K562 (cell line): ENCODE data around the gene FXYD3. TPM values are rescaled to one million over a fixed set of nuclear protein-coding genes. Genes with fewer than 3 reads are reported as not detected.
A peak's percentile ranks its signal among the peaks of the same experiment; 100 is the strongest.

ENCODE experiments used
- ATAC-seq: fragments of 200-7000 bp; cut with Tn5 transposase; 3 replicates; pipeline ENCODE4 v1.9.1; 2020; ENCODE audit warnings: moderate library complexity
- BruUV-seq: library from RNA; stranded (reverse); fragments of 400-500 nt; replicated peaks from 2 replicates; lab custom pipeline; 2021; lab: Mats Ljungman, UMichigan
- CTCF ChIA-PET: fragments of 300-600 bp; formaldehyde crosslinking; extraction: SDS; loops from one replicate; lab custom pipeline; 2021; ENCODE audit warnings: low intra/inter-chr PET ratio; lab: Yijun Ruan, JAX
- POLR2A ChIA-PET: fragments of 300-600, 350-650 bp; sonication (Branson Sonifier 250); formaldehyde crosslinking; extraction: SDS; loops from one replicate; lab custom pipeline; 2021; ENCODE audit warnings: antibody characterized with exemption, inconsistent platforms; lab: Yijun Ruan, JAX
- DNase-seq, 4 experiments: peaks; one replicate each; pipeline versions ENCODE4 v3.0.0 to v3.0.0-alpha.2; 2011 to 2018; ENCODE audit warnings: low spot score in 3 of 4, mixed read lengths in 3 of 4; ENCODE audit errors: extremely low read depth in 1 of 4
- FAIRE-seq: peaks from 2 replicates; lab custom pipeline; 2011; peaks lifted over from hg19 to GRCh38; lab: Jason Lieb, UNC
- H2AFZ ChIP-seq: 2 replicates; pipeline ENCODE4 v1.6.0; 2011; ENCODE audit warnings: low read depth, low read length, control low read depth, inconsistent platforms
- H3K27ac ChIP-seq: fragments of 200-600 bp; 3 replicates; pipeline ENCODE4 v1.8.0; 2011; ENCODE audit warnings: low read depth, mild to moderate bottlenecking, control low read depth, inconsistent platforms, low read length, moderate library complexity, mixed read lengths; ENCODE audit errors: extremely low read depth
- H3K27me3 ChIP-seq, 2 experiments: fragments of 300-600 bp in 1 of 2; 2 replicates in 1 of 2; 3 replicates in 1 of 2; pipeline versions ENCODE4 v1.6.0 to v1.8.0; 2011; ENCODE audit warnings: inconsistent platforms in 2 of 2, low read length in 2 of 2, mild to moderate bottlenecking in 1 of 2, mixed read lengths in 1 of 2, moderate library complexity in 1 of 2; ENCODE audit not compliant: control insufficient read depth in 2 of 2, insufficient read depth in 2 of 2
- H3K36me3 ChIP-seq: fragments of 300-600 bp; 3 replicates; pipeline ENCODE4 v1.8.0; 2011; ENCODE audit warnings: mild to moderate bottlenecking, low read length, inconsistent platforms; ENCODE audit not compliant: control insufficient read depth, insufficient read depth
- H3K4me1 ChIP-seq, 2 experiments: fragments of 200-600 bp in 1 of 2; replicated peaks in 1 of 2; 2 replicates in 1 of 2; 3 replicates in 1 of 2; pipeline versions ENCODE4 v1.5.1 to v1.8.0; 2011; ENCODE audit warnings: inconsistent platforms in 2 of 2, low read length in 2 of 2, mild to moderate bottlenecking in 1 of 2, mixed read lengths in 1 of 2, moderate library complexity in 1 of 2; ENCODE audit not compliant: control insufficient read depth in 2 of 2, insufficient read depth in 2 of 2
- H3K4me2 ChIP-seq: 2 replicates; pipeline ENCODE4 v1.6.1; 2011; ENCODE audit warnings: low read length, control low read depth, inconsistent platforms, mixed read lengths; ENCODE audit not compliant: insufficient read depth
- H3K4me3 ChIP-seq: fragments of 200-600 bp; sonication (generic), shearing (Covaris generic); 2 replicates; pipeline ENCODE4 v1.5.1; 2016; ENCODE audit warnings: control low read depth, inconsistent platforms
- H3K79me2 ChIP-seq: fragments of 200-600 bp; 3 replicates; pipeline ENCODE4 v1.8.0; 2011; ENCODE audit warnings: low read length, inconsistent platforms; ENCODE audit not compliant: control insufficient read depth, insufficient read depth
- H3K9ac ChIP-seq, 2 experiments: 2 replicates each; pipeline versions ENCODE4 v1.6.0 to v1.6.1; 2011; ENCODE audit warnings: low read depth in 2 of 2, low read length in 2 of 2, control low read depth in 1 of 2, inconsistent platforms in 1 of 2, mild to moderate bottlenecking in 1 of 2, mixed read lengths in 1 of 2; ENCODE audit not compliant: insufficient read depth in 1 of 2
- H3K9me1 ChIP-seq: one replicate; pipeline ENCODE4 v1.6.0; 2011; ENCODE audit warnings: inconsistent platforms, mild to moderate bottlenecking, low read length, moderate library complexity; ENCODE audit not compliant: control insufficient read depth, insufficient read depth
- H3K9me3 ChIP-seq: replicated peaks from 2 replicates; pipeline ENCODE4 v1.5.1; 2011; ENCODE audit warnings: low read depth, low read length, inconsistent platforms; ENCODE audit not compliant: control insufficient read depth, insufficient read depth
- H4K20me1 ChIP-seq: replicated peaks from 2 replicates; pipeline ENCODE4 v1.6.1; 2011; ENCODE audit warnings: low read length, inconsistent platforms, mixed read lengths; ENCODE audit not compliant: control insufficient read depth, insufficient read depth
- CBX3 ChIP-seq, 2 experiments: IDR thresholded peaks; 1 replicate in 1 of 2; 2 replicates in 1 of 2; pipeline ENCODE4 v1.6.1; 2012; ENCODE audit warnings: inconsistent platforms in 2 of 2, low read length in 2 of 2, borderline replicate concordance in 1 of 2, control low read depth in 1 of 2
- CREM ChIP-seq: IDR thresholded peaks from 2 replicates; pipeline ENCODE4 v1.6.1; 2014; ENCODE audit warnings: antibody characterized with exemption, low read depth
- FOXA3 ChIP-seq, 2 experiments: fragments of 450-650 bp in 1 of 2; sonication (generic) in 1 of 2; formaldehyde crosslinking; IDR thresholded peaks in 1 of 2; conservative IDR thresholded peaks in 1 of 2; 2 replicates each; pipeline versions ENCODE4 v1.4.0 to v1.8.0; 2020 to 2022; ENCODE audit warnings: mild to moderate bottlenecking in 2 of 2, missing genetic modification reagents in 1 of 2
- HCFC1 ChIP-seq: IDR thresholded peaks from 2 replicates; pipeline ENCODE4 v1.6.1; 2012; ENCODE audit warnings: low read depth, low read length, improper control_type of control experiment
- HDAC1 ChIP-seq, 2 experiments: fragments of 450-650 bp; IDR thresholded peaks; 2 replicates each; pipeline ENCODE4 v1.6.1; 2016 to 2017; ENCODE audit warnings: inconsistent platforms in 1 of 2, mild to moderate bottlenecking in 1 of 2, moderate library complexity in 1 of 2
- HNRNPUL1 ChIP-seq: fragments of 200-400 bp; formaldehyde crosslinking; IDR thresholded peaks from 2 replicates; pipeline ENCODE4 v1.6.1; 2017; ENCODE audit warnings: low read length
- JUN ChIP-seq, 2 experiments: sonication (generic) in 1 of 2; formaldehyde crosslinking in 1 of 2; IDR thresholded peaks; 2 replicates each; pipeline versions ENCODE4 v1.6.1 to v1.8.0; 2012 to 2022; ENCODE audit warnings: borderline replicate concordance in 2 of 2, mild to moderate bottlenecking in 2 of 2, improper control_type of control experiment in 1 of 2, low read depth in 1 of 2, low read length in 1 of 2, missing genetic modification reagents in 1 of 2
- KLF6 ChIP-seq: fragments of 250-450 bp; sonication (Bioruptor Pico); IDR thresholded peaks from 2 replicates; pipeline ENCODE4 v1.4.0; 2020; ENCODE audit warnings: mild to moderate bottlenecking, moderate library complexity, borderline replicate concordance
- NCOA6 ChIP-seq: fragments of 450-650 bp; IDR thresholded peaks from 2 replicates; pipeline ENCODE4 v1.6.1; 2017; ENCODE audit warnings: mild to moderate bottlenecking
- PCBP1 ChIP-seq: fragments of 200-400 bp; formaldehyde crosslinking; IDR thresholded peaks from 2 replicates; pipeline ENCODE4 v1.6.1; 2018; ENCODE audit warnings: mild to moderate bottlenecking, low read depth, low read length; ENCODE audit not compliant: poor library complexity, severe bottlenecking
- POLR2G ChIP-seq: fragments of 200-400 bp; formaldehyde crosslinking; IDR thresholded peaks from 2 replicates; pipeline ENCODE4 v1.6.1; 2017; ENCODE audit warnings: low read depth, mild to moderate bottlenecking, antibody characterized with exemption, low read length, moderate library complexity
- RBBP5 ChIP-seq: fragments of 200-600 bp; sonication (generic); IDR thresholded peaks from 2 replicates; pipeline ENCODE4 v1.6.1; 2012; ENCODE audit warnings: borderline replicate concordance, mild to moderate bottlenecking, low read length, control low read depth, inconsistent platforms; ENCODE audit not compliant: insufficient read depth, poor library complexity, severe bottlenecking
- SP1 ChIP-seq: sonication (generic); formaldehyde crosslinking; IDR thresholded peaks from 2 replicates; pipeline ENCODE4 v1.8.1; 2022; ENCODE audit warnings: mild to moderate bottlenecking, missing genetic modification reagents
- STAT5B ChIP-seq: fragments of 250-450 bp; sonication (Bioruptor Pico); IDR thresholded peaks from 2 replicates; pipeline ENCODE4 v1.8.0; 2021; ENCODE audit warnings: mild to moderate bottlenecking, inconsistent platforms
- TAF7 ChIP-seq: fragments of 450-650 bp; IDR thresholded peaks from 2 replicates; pipeline ENCODE4 v1.6.1; 2016; ENCODE audit warnings: missing genetic modification characterization, missing compliant biosample characterization
- TRIM28 ChIP-seq: fragments of 450-650 bp; IDR thresholded peaks from 2 replicates; pipeline ENCODE4 v1.6.1; 2017
- VEZF1 ChIP-seq: fragments of 200-800 bp; sonication (Bioruptor generic); IDR thresholded peaks from 2 replicates; pipeline ENCODE4 v1.6.1; 2017; ENCODE audit warnings: missing genetic modification characterization, missing compliant biosample characterization
- ZFP91 ChIP-seq: sonication (generic); formaldehyde crosslinking; IDR thresholded peaks from 2 replicates; pipeline ENCODE4 v1.8.0; 2022; ENCODE audit warnings: mild to moderate bottlenecking, missing genetic modification reagents
- ZNF408 ChIP-seq: fragments of 250-450 bp; sonication (Bioruptor Pico); IDR thresholded peaks from 2 replicates; pipeline ENCODE4 v1.4.0; 2020; ENCODE audit warnings: low read depth, mild to moderate bottlenecking, moderate library complexity
- WGBS: fragments of 100-300 bp; shearing (Covaris generic); methylation state at CpG from one replicate; pipeline ENCODE4 v1.1.6; 2016; ENCODE audit warnings: low coverage, mixed read lengths; ENCODE audit not compliant: insufficient coverage; ENCODE audit errors: missing lambda C conversion rate; 5-methylcytosine and 5-hydroxymethylcytosine counted together
- in situ Hi-C: fragments of 300-500 bp; cut with MboI; formaldehyde crosslinking; loops from 4 replicates; pipeline ENCODE4 v1.15.0; 2018; ENCODE audit warnings: inconsistent platforms, mixed read lengths
- intact Hi-C: fragments of 100-400 bp; cut with micrococcal nuclease; formaldehyde crosslinking; loops from 2 replicates; pipeline ENCODE4 v1.14.2; 2022
- polyA plus RNA-seq, 8 experiments: library from polyadenylated mRNA; depleted of rRNA in 4 of 8; stranded (reverse) in 5 of 8; unstranded in 3 of 8; fragments of >200 nt; fragmentation: Nextera tagmentation in 2 of 8; fragmentation: Illumina TruSeq in 1 of 8; extraction: Ambion mirVana in 2 of 8; extraction: Trizol in 1 of 8; gene quantifications; 2 replicates each; pipeline versions ENCODE4 v1.2.1 to v1.2.3, GENCODE V29; 2011 to 2014; ENCODE audit warnings: inconsistent platforms in 1 of 8, missing spikeins in 1 of 8
- total RNA-seq, 7 experiments: library from RNA; depleted of rRNA in 6 of 7; stranded (reverse); fragments of >200 nt in 6 of 7; fragmentation: Illumina TruSeq in 2 of 7; extraction: Trizol in 2 of 7; gene quantifications; 2 replicates each; pipeline versions ENCODE4 v1.2.1 to v1.2.3, GENCODE V29; 2011 to 2021; ENCODE audit warnings: low replicate concordance in 1 of 7

FXYD3 gene
- total and polyA plus RNA-seq, 9 of the 15 experiments (the other 6 are each of a cell fraction or from before 2014, with no cell fraction given) = 0.24 TPM; not detected in 8

GRCh38 chr19:35142606-35143230 lies 27.1 kb downstream of the FXYD3 start:
- 2% methylated on average over 14 of the region's 46 CpGs for WGBS
- Histone ChIP-seq H3K27me3 (no peaks in the 10 kb centered on the region; a peak in 1 of 5 replicates), H2AFZ (peak overlapping the region; percentile 95), H4K20me1 (peaks cover 12% of the 10 kb centered on the region), H3K27ac (peak overlapping the region; percentile 19; the same call in 1 of the 3 replicates), H3K36me3 (peaks cover 4% of the 10 kb centered on the region; the same call in 1 of the 3 replicates), H3K9me1 (no peaks in the 10 kb centered on the region), H3K79me2 (no peaks in the 10 kb centered on the region), H3K4me2 (peak overlapping the region; percentile 78), H3K4me1 (peaks cover 13 to 59% of the 10 kb centered on the region in 2 experiments), H3K9me3 (no peaks in the 10 kb centered on the region), H3K9ac (peak overlapping the region; percentile 42 to 89; a peak in 3 of 4 replicates), H3K4me3 (peak overlapping the region; percentile 43)
- ChIA-PET CTCF (no interaction called here), POLR2A (interaction anchor here (0.6 to 0.8 kb wide), 2 partner anchors 18 to 127 kb away, joined by 3 to 5 read pairs; no protein-coding TSS in a partner anchor)
- peak; percentile 82 to 91 (median 88) for DNase-seq
- no TSS peak for BruUV-seq
- intact Hi-C loops (loop anchor here (5.0 kb wide), 1 partner anchor 125 kb away; the partner anchor contains the start of gene USF2), in situ Hi-C loops (no loop called here)
- peak; percentile 46 for FAIRE-seq
- peak; percentile 66 for ATAC-seq
- TF ChIP-seq PCBP1 (peak; percentile 47), CREM (0 out of 2 replicates have a peak, but pooled peaks have one; percentile 23), NCOA6 (no peak), POLR2G (0 out of 2 replicates have a peak, but pooled peaks have one; percentile 48), TAF7 (tag) (no peak), SP1 (CRISPR knock-in tag) (peak; percentile 58; the same call in 1 of the 2 replicates), TRIM28 (no peak), STAT5B (CRISPR knock-in tag) (no peak), RBBP5 (peak; percentile 39), HDAC1 (IDR thresholded peaks at IDR 0.05) (peak in 1 of 2 experiments; percentile 8; a peak in 1 of 4 replicates), FOXA3 (CRISPR knock-in tag; conservative IDR thresholded peaks at IDR 0.05 in 1 of 2, IDR thresholded peaks at IDR 0.05 in 1 of 2) (no peak), KLF6 (CRISPR knock-in tag) (no peak), ZFP91 (no peak), HNRNPUL1 (no peak), JUN (IDR thresholded peaks at IDR 0.05; ENCODE audit: borderline replicate concordance, low read depth, low read length) (no peak), JUN (CRISPR knock-in tag; IDR thresholded peaks at IDR 0.05; ENCODE audit: borderline replicate concordance) (no peak), VEZF1 (CRISPR knock-in tag) (peak; percentile 95), HCFC1 (no peak), ZNF408 (CRISPR knock-in tag) (no peak), CBX3 (IDR thresholded peaks at IDR 0.05; ENCODE audit: borderline replicate concordance in 1 of 2, low read length in 2 of 2) (no peak)
